SKM-1 treated with dmso at 0.1 percent for 144 hours (cell line): ENCODE measurements around the gene ANP32A.

Experiments
- DNase-seq: peaks from one replicate; lab custom pipeline; 2025; ENCODE audit not compliant: unreplicated experiment; lab: John Stamatoyannopoulos, UW

The ANP32A gene

DNA sequence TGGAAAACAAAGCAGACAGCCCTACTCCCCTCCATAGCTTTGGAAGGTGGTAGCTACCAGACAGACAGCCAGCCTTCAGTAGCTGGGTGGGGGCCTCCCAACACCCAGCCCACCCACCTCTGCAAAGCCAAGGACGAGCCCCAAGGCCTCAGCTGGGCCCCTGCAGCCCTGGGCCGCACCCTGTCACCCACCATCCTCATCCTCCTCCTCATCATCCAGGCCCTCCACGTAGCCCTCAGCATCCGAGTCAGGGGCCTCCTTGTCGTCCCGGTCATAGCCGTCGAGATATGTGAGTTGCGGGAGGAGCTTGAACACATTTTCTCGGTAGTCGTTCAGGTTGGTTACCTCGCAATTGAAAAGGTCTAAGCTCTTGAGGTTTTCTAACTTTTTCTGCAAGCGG lies 36.5 kb downstream of the ANP32A start:
- DNase-seq, result no peak

DNA sequence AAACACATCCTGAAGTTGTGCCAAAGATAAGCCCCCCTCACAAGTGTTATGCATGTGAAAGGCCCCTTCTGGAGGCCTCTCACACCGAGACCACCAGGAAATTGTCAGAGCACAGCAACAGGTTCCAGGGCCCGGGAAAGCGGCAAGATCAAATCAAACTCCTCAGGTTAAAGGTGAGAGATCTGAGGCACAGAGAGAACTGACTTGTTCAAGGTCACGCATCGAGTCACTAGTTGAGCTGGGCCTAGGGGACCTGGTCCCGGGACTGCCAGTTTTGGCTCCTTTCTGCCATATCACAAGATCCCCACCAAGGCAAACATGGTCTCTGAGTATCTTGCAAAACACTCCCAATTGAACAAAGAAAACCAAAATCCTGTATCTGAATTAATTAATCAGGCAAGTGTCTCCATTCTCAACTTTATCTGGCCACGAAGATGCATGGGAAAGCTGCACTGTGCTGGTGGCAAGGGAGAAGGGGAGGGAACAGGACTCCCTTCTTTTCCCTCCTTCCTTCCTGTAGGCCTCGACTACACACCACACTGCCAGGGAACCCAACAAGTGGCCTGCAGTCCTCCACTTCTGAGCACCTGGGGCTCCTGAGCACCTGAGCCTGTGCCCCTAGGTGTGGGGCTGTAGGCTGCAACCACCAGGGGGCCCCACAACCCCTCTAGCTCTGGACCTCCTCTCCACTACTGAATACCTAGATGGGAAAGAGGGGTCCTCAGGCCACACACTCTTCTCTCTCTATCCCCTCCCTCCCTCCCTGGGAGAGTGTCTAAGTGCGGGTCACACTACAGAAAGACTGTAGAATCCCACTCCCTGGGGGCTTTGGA lies 37.3 kb downstream of the ANP32A start:
- DNase-seq, result no peak

DNA sequence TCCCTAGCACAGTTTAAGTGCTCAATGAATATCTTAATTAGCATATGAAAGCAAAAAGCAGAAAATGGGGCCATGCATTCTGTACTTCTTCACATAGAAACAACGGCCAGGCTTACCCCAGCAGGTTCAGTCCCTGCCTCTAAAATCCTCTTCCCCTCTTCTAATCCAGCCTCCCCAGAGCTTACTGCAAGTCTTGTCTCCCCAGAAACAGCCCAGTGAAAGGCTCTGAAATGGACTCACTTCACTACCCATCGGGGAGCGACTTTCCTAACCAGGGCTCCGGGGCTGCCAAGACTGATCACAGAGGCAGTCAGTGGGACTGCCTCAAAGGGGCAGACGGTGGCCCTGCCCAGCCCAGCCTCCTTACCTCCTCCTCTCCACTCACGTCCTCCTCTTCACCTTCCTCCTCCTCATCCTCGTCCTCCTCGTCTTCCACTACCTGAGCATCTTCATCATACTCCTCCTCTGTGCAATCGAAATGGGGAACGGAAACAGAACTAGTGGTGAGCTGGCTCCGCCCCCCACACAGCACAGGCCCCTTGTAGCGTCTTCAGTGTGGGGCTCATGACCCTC lies 38.0 kb downstream of the ANP32A start:
- DNase-seq, result no peak

GRCh38 chr15:68781766-68782588 lies 38.7 kb downstream of the ANP32A start:
- no peak for DNase-seq

DNA sequence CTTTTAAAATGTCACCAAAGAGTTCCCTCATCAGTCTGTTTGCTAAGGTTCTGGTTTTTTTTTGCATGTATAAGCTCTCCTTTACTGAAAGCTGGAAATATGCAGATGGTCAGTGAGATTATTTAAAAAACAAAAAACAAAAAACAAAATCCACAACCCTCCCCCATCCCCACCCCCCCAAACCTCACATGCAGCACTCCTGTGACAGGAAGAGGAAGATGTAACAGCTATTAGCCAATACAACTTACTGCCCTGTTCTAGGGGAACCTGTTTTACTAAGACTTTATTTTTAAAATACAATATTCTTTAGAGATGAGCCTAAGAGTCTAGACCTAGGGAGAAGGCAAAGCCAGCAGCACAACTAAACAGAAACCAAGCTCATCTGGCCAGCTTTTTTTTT lies 39.5 kb downstream of the ANP32A start:
- DNase-seq, result no peak

- no peak for DNase-seq
Observed at GRCh38 chr15:68778876-68779275, 41.8 kb downstream of the ANP32A start.

- no peak for DNase-seq
Observed at GRCh38 chr15:68776477-68777270, 44.0 kb downstream of the ANP32A start.

GRCh38 chr15:68775671-68776476 lies 44.8 kb downstream of the ANP32A start:
- DNase-seq, result no peak

GRCh38 chr15:68775236-68775577 lies 45.5 kb downstream of the ANP32A start:
- no peak for DNase-seq

DNA sequence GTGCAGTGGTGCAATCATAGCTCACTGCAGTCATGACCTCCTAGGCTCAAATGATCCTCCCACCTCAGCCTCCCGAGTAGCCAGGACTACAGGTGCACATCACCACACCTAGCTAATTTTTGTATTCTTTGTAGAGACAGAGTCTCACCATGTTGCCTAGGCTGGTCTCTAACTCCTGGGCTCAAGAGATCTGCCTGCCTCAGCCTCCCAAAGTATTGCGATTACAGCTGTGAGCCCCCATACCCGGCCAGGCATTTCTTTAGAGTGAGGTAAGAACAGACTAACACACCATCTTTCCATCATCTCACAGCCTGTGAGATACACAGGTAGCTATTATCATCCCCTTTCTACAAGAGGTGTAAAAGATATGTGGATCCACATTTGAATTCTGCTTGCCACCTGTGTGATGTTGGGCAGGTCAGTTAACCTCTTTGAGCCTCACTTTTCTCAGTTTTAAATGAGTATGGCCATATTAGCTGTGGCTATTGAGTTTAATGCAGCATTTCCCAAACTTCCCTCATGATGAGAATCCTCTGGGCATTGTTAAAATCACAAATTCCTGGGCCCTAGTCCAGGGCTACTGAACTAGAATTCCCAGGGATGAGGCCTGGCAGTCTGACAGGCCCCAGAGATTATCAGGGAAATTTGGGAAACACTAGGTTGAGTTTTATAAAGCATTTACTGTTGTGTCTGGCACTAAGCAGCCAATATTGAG lies 46.0 kb downstream of the ANP32A start:
- DNase-seq, result no peak

GRCh38 chr15:68774120-68774519 lies 46.6 kb downstream of the ANP32A start:
- DNase-seq, result no peak

DNA sequence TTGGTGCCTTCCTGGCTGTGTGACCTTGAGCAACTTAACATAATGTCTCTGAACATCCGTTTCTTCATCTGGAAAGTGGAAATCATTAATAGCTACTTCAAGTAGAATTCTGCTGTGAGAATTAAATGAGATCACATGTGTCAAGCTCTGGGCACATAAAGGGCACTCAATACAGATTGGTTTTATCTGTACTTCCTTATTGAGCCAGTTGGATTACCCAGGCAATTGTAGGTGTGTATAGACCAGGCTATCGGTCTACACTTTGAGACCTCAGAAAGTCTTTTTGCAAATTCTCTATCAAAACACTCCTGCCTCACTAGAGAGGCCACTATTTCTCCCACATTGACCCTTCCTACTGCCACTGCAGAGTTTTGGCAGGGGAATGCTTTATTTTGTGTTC lies 47.7 kb downstream of the ANP32A start:
- no peak for DNase-seq

- DNase-seq, result no peak
Observed at GRCh38 chr15:68770216-68770615, 50.5 kb downstream of the ANP32A start.

- no peak for DNase-seq
Observed at GRCh38 chr15:68769702-68770101, 51.0 kb downstream of the ANP32A start.

DNA sequence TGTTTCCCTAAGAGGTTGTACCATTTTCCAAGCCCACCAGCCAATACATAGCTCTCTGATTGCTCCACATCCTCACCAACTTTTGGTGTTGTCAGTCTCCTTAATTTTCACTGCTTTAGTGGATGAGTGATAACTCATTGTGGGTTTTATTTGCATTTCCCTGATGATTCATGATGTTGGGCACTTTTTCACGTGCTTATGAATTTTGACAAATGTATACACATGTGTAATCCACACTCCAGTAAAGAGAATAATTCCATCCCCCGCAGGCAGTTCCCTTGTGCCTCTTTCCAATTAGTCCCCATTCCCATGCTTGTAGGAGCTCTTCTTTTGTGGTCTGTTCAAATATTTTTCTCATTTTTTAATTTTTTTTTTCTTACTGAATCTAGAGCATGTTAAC lies 52.4 kb downstream of the ANP32A start:
- DNase-seq, result no peak

DNA sequence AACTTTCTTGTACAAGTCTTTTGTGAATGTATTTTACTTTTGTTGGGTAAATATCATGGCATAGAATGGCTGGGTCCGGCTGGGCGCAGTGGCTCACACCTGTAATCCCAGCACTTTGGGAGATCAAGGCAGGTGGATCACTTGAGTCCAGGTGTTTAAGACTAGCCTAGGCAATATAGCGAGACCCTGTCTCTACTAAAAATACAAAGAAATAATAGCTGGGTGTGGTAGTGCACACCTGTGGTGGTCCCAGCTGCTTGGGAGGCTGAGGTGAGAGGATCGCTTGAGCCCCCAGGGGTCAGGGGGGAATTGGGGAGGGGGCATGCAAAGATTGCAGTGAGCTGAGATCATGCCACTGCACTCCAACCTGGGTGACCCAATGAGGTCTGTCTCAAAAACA lies 52.9 kb downstream of the ANP32A start:
- no peak for DNase-seq

DNA sequence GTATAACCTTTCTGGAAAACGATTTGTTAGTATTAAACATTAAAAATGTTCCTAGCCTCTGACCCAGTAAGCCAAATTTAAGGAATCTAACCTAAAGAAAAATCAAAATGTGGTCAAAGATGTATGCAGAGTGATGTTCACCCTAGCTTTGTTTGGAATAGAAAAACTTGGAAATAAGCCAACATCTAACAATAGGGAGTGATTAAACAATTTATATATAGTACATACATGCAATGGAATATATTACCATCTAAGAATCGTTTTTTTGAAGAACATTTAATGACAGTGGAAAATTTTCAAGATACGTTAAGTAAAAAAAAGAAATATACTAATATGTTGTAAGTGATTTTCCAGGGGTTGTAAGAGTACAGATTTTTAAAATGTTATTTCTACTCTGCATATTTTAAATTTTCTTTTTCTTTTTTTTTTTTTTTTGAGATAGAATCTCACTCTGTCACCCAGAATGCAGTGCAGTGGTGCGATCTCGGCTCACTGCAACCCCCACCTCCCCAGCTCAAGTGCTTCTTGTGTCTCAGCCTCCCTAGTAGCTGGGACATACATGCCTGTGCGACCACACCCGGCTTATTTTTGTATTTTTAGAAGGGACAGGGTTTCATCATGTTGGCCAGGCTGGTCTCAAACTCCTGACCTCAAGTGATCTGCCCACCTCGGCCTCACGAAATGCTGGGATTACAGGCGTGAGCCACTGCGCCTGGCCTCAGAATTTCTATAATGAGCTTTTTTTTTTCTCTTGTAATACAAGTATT lies 54.9 kb downstream of the ANP32A start:
- no peak for DNase-seq

- DNase-seq, result no peak
Observed at GRCh38 chr15:68764090-68764489, 56.6 kb downstream of the ANP32A start.

- DNase-seq, result no peak
Observed at GRCh38 chr15:68763063-68763462, 57.6 kb downstream of the ANP32A start.
